GM18868 (cell line): ENCODE measurements around the gene RPN2.
A peak's percentile ranks its signal among the peaks of the same experiment; 100 is the strongest.

Experiments
- ATAC-seq: cut with Tn5 transposase; IDR thresholded peaks from one replicate; pipeline ENCODE4 v1.9.1; 2021; ENCODE audit warnings: mild to moderate bottlenecking, moderate library complexity; ENCODE audit not compliant: unreplicated experiment

RPN2 gene

GRCh38 chr20:37261714-37262113 lies 82.6 kb downstream of the RPN2 start, which contains the start of gene GHRH:
TSS of gene GHRH (minus strand) at chr20:37261814. CDS start at chr20:37256889, 4,925 bp downstream.
- ATAC-seq, result no peak

GRCh38 chr20:37262505-37262904 lies 83.4 kb downstream of the RPN2 start:
- ATAC-seq, result no peak

- ATAC-seq, result no peak
Observed at GRCh38 chr20:37263686-37264085, 84.6 kb downstream of the RPN2 start.

GRCh38 chr20:37265152-37265551 lies 86.0 kb downstream of the RPN2 start:
- ATAC-seq, result no peak

- no peak for ATAC-seq
Observed at GRCh38 chr20:37266940-37267666, 88.0 kb downstream of the RPN2 start.

GRCh38 chr20:37267667-37268313 lies 88.7 kb downstream of the RPN2 start:
- ATAC-seq, result no peak

- peak; percentile 69 for ATAC-seq
Observed at GRCh38 chr20:37270576-37271420, 91.7 kb downstream of the RPN2 start.

GRCh38 chr20:37271421-37271768 lies 92.3 kb downstream of the RPN2 start:
- ATAC-seq, result no peak

- no peak for ATAC-seq
Observed at GRCh38 chr20:37273988-37274387, 94.9 kb downstream of the RPN2 start.

GRCh38 chr20:37274851-37275524 lies 95.9 kb downstream of the RPN2 start:
- ATAC-seq, result no peak

GRCh38 chr20:37276494-37277252 lies 97.5 kb downstream of the RPN2 start:
- no peak for ATAC-seq

- no peak for ATAC-seq
Observed at GRCh38 chr20:37277253-37277593, 98.1 kb downstream of the RPN2 start.

GRCh38 chr20:37278966-37279590 lies 99.9 kb downstream of the RPN2 start:
- no peak for ATAC-seq

- no peak for ATAC-seq
Observed at GRCh38 chr20:37279820-37280219, 100.7 kb downstream of the RPN2 start.

GRCh38 chr20:37280403-37280802 lies 101.3 kb downstream of the RPN2 start:
- ATAC-seq, result no peak

- no peak for ATAC-seq
Observed at GRCh38 chr20:37282556-37282955, 103.4 kb downstream of the RPN2 start.

- no peak for ATAC-seq
Observed at GRCh38 chr20:37283530-37284195, 104.5 kb downstream of the RPN2 start.

GRCh38 chr20:37284691-37285161 lies 105.6 kb downstream of the RPN2 start:
- no peak for ATAC-seq

- no peak for ATAC-seq
Observed at GRCh38 chr20:37285664-37286374, 106.7 kb downstream of the RPN2 start.
